Activated CD4-positive, alpha-beta memory T cell treated with anti-CD3 and anti-CD28 coated beads for 36 hours (primary cell): Measurements from ENCODE around the gene OIP5. TPM values are rescaled to one million over a fixed set of nuclear protein-coding genes. Genes with fewer than 3 reads are reported as not detected.
"Not testable (repeated sequence)": the region's sequence is repeated elsewhere in the genome, so short reads cannot be mapped to it uniquely, and the experiment has no call there.

ENCODE experiments used
- CTCF ChIA-PET: fragments of 350-600 bp; sonication (Branson Sonifier 250); formaldehyde crosslinking; loops from one replicate; lab custom pipeline; 2021; ENCODE audit warnings: antibody characterized with exemption, inconsistent platforms; lab: Charles Lee
- POLR2A ChIA-PET: fragments of 350-600 bp; sonication (Branson Sonifier 250); formaldehyde crosslinking; loops from one replicate; lab custom pipeline; 2021; ENCODE audit warnings: antibody characterized with exemption; lab: Charles Lee
- DNase-seq: peaks from one replicate; pipeline ENCODE4 v3.0.0-alpha.2; 2020
- H3K27ac Mint-ChIP-seq: one replicate; pipeline ENCODE4 v1.8.0; 2021; ENCODE audit warnings: mixed read lengths
- H3K27me3 Mint-ChIP-seq: one replicate; pipeline ENCODE4 v1.8.0; 2021; ENCODE audit warnings: mixed read lengths
- H3K36me3 Mint-ChIP-seq: one replicate; pipeline ENCODE4 v1.8.0; 2021; ENCODE audit warnings: mixed read lengths
- H3K4me1 Mint-ChIP-seq: one replicate; pipeline ENCODE4 v1.8.0; 2021; ENCODE audit warnings: low read depth, mixed read lengths
- H3K4me3 Mint-ChIP-seq: one replicate; pipeline ENCODE4 v1.8.0; 2021; ENCODE audit warnings: mild to moderate bottlenecking, mixed read lengths
- H3K9me3 Mint-ChIP-seq: one replicate; pipeline ENCODE4 v1.8.0; 2021; ENCODE audit warnings: mixed read lengths
- intact Hi-C: fragments of 100-400 bp; cut with micrococcal nuclease; formaldehyde crosslinking; loops from one replicate; pipeline ENCODE4 v1.15.1; 2023
- total RNA-seq, 2 experiments: library from RNA; stranded (reverse); gene quantifications; one replicate each; pipeline ENCODE4 v1.2.3, GENCODE V29; 2021

The OIP5 gene
- total RNA-seq, 2 experiments from 2014 or later = 11.1 to 13.0 TPM

GRCh38 chr15:41301139-41301538 is 31.3 kb downstream of the OIP5 start:
- POLR2A ChIA-PET, H3K27ac Mint-ChIP-seq, H3K9me3 Mint-ChIP-seq, H3K27me3 Mint-ChIP-seq, H3K4me3 Mint-ChIP-seq, CTCF ChIA-PET, intact Hi-C loops, DNase-seq: not testable (repeated sequence)
- Mint-ChIP-seq H3K36me3 (peaks cover 22% of the 10 kb centered on the region), H3K4me1 (peaks cover 11% of the 10 kb centered on the region)

- POLR2A ChIA-PET = no interaction called here
- CTCF ChIA-PET = no interaction called here
- H3K4me1 Mint-ChIP-seq = peaks cover 19% of the 10 kb centered on the region
- no peaks in the 10 kb centered on the region for H3K9me3 Mint-ChIP-seq
- peaks cover 28% of the 10 kb centered on the region for H3K36me3 Mint-ChIP-seq
- DNase-seq = no peak
- intact Hi-C loops = no loop called here
- no peaks in the 10 kb centered on the region for H3K27me3 Mint-ChIP-seq
- H3K4me3 Mint-ChIP-seq = no peak overlapping the region
- no peak overlapping the region for H3K27ac Mint-ChIP-seq
Observed at GRCh38 chr15:41292521-41292920, 39.9 kb downstream of the OIP5 start.

- Mint-ChIP-seq H3K9me3 (no peaks in the 10 kb centered on the region), H3K27ac (peak overlapping the region; percentile 23), H3K36me3 (peaks cover 42% of the 10 kb centered on the region), H3K27me3 (no peaks in the 10 kb centered on the region), H3K4me3 (no peak overlapping the region), H3K4me1 (peaks cover 32% of the 10 kb centered on the region)
- ChIA-PET POLR2A (interaction anchor here (0.5 kb wide), 1 partner anchor 191 kb away, joined by 6 read pairs; no protein-coding TSS in a partner anchor), CTCF (interaction anchor here (0.6 to 1.2 kb wide), 3 partner anchors 40 to 49 kb away, joined by 3 to 6 read pairs (median 3); partner anchors contain the start of genes NUSAP1 and OIP5)
- intact Hi-C loops = no loop called here
- no peak for DNase-seq
Observed at GRCh38 chr15:41291065-41291631, 41.2 kb downstream of the OIP5 start.

- intact Hi-C loops = no loop called here
- CTCF ChIA-PET = interaction anchor here (1.2 kb wide), 1 partner anchor 41 kb away, joined by 3 read pairs; no protein-coding TSS in a partner anchor
- peaks cover 47% of the 10 kb centered on the region for H3K36me3 Mint-ChIP-seq
- peaks cover 43% of the 10 kb centered on the region for H3K4me1 Mint-ChIP-seq
- DNase-seq = no peak
- no peaks in the 10 kb centered on the region for H3K9me3 Mint-ChIP-seq
- no peaks in the 10 kb centered on the region for H3K27me3 Mint-ChIP-seq
- no peak overlapping the region for H3K4me3 Mint-ChIP-seq
- no peak overlapping the region for H3K27ac Mint-ChIP-seq
- POLR2A ChIA-PET = no interaction called here
Observed at GRCh38 chr15:41289953-41290352, 42.4 kb downstream of the OIP5 start.

- no peak for DNase-seq
- CTCF ChIA-PET = interaction anchor here (1.3 kb wide), 1 partner anchor 21 kb away, joined by 3 read pairs; no protein-coding TSS in a partner anchor
- Mint-ChIP-seq H3K4me1 (peaks cover 45% of the 10 kb centered on the region), H3K27me3 (peaks cover 2% of the 10 kb centered on the region), H3K27ac (peak overlapping the region; percentile 40), H3K36me3 (peaks cover 51% of the 10 kb centered on the region), H3K9me3 (no peaks in the 10 kb centered on the region), H3K4me3 (no peak overlapping the region)
- POLR2A ChIA-PET = no interaction called here
- intact Hi-C loops = no loop called here
Observed at GRCh38 chr15:41288464-41288863, 43.9 kb downstream of the OIP5 start.

- POLR2A ChIA-PET = interaction anchor here (1.8 kb wide), 1 partner anchor 46 kb away, joined by 9 read pairs; the partner anchor contains the start of genes NUSAP1 and OIP5
Observed at GRCh38 chr15:41286665-41287333, 45.6 kb downstream of the OIP5 start.

GRCh38 chr15:41285285-41285684 is 47.1 kb downstream of the OIP5 start:
- Mint-ChIP-seq H3K27ac (peak overlapping the region; percentile 92), H3K36me3 (peaks cover 45% of the 10 kb centered on the region), H3K27me3 (peaks cover 2% of the 10 kb centered on the region), H3K4me1 (peaks cover 51% of the 10 kb centered on the region), H3K9me3 (no peaks in the 10 kb centered on the region), H3K4me3 (peak overlapping the region; percentile 98)
- intact Hi-C loops = loop anchor here (2.0 kb wide), 1 partner anchor 118 kb away; the partner anchor contains the start of gene NDUFAF1
- CTCF ChIA-PET = interaction anchor here (1.0 kb wide), 2 partner anchors 356 to 391 kb away, joined by 3 read pairs; partner anchors contain the start of genes DLL4 and VPS18
- peak; percentile 21 for DNase-seq
- POLR2A ChIA-PET = interaction anchor here (1.8 kb wide), 1 partner anchor 47 kb away, joined by 9 read pairs; the partner anchor contains the start of genes NUSAP1 and OIP5

More at GRCh38 chr15:41286665-41287333, 45.6 kb downstream of the OIP5 start:
- H3K4me3 Mint-ChIP-seq = no peak overlapping the region
- intact Hi-C loops = loop anchor here (2.0 kb wide), 1 partner anchor 334 kb away; the partner anchor contains the start of gene CHAC1
- no peak for DNase-seq
- peaks cover 49% of the 10 kb centered on the region for H3K36me3 Mint-ChIP-seq
- H3K27ac Mint-ChIP-seq = peak overlapping the region; percentile 49
- H3K27me3 Mint-ChIP-seq = peaks cover 2% of the 10 kb centered on the region
- CTCF ChIA-PET = interaction anchor here (1.3 kb wide), 1 partner anchor 46 kb away, joined by 4 read pairs; the partner anchor contains the start of genes NUSAP1 and OIP5
- H3K9me3 Mint-ChIP-seq = no peaks in the 10 kb centered on the region
- peaks cover 56% of the 10 kb centered on the region for H3K4me1 Mint-ChIP-seq

GRCh38 chr15:41284427-41285177 is 47.8 kb downstream of the OIP5 start:
- H3K27ac Mint-ChIP-seq = peak overlapping the region; percentile 92
- peak overlapping the region; percentile 98 for H3K4me3 Mint-ChIP-seq
- peaks cover 46% of the 10 kb centered on the region for H3K36me3 Mint-ChIP-seq
- H3K27me3 Mint-ChIP-seq = peaks cover 2% of the 10 kb centered on the region
- peaks cover 51% of the 10 kb centered on the region for H3K4me1 Mint-ChIP-seq
- no peak for DNase-seq
- ChIA-PET CTCF (interaction anchor here (1.0 to 1.6 kb wide), 3 partner anchors 356 to 427 kb away, joined by 3 read pairs; partner anchors contain the start of genes DLL4 and VPS18), POLR2A (interaction anchor here (1.2 to 1.8 kb wide), 4 partner anchors 19 to 54 kb away, joined by 3 to 13 read pairs (median 8); partner anchors contain the start of genes CHP1, EXD1, NUSAP1 and OIP5)
- intact Hi-C loops = loop anchor here (2.0 to 5.0 kb wide), 2 partner anchors 118 to 717 kb away; partner anchors contain the start of genes CCDC32, NDUFAF1 and RPUSD2
- H3K9me3 Mint-ChIP-seq = no peaks in the 10 kb centered on the region

- ChIA-PET CTCF (interaction anchor here (0.8 to 1.6 kb wide), 2 partner anchors 53 to 426 kb away, joined by 3 read pairs; partner anchors contain the start of gene CHP1), POLR2A (interaction anchor here (0.7 to 1.8 kb wide), 4 partner anchors 19 to 376 kb away, joined by 3 to 13 read pairs (median 4); partner anchors contain the start of genes CHP1, EXD1, MGA and NUSAP1)
- Mint-ChIP-seq H3K27ac (peak overlapping the region; percentile 92), H3K36me3 (peaks cover 51% of the 10 kb centered on the region), H3K9me3 (no peaks in the 10 kb centered on the region), H3K4me1 (peaks cover 51% of the 10 kb centered on the region), H3K4me3 (peak overlapping the region; percentile 98), H3K27me3 (peaks cover 2% of the 10 kb centered on the region)
- intact Hi-C loops = loop anchor here (1.0 to 5.0 kb wide), 6 partner anchors 48 to 717 kb away; partner anchors contain the start of genes CCDC32, CHP1, DNAJC17 and EXD1
- DNase-seq = peak; percentile 98
Observed at GRCh38 chr15:41283653-41284426, 48.6 kb downstream of the OIP5 start.

GRCh38 chr15:41282980-41283652 is 49.3 kb downstream of the OIP5 start:
- Mint-ChIP-seq H3K27ac (peak overlapping the region; percentile 92), H3K36me3 (peaks cover 44% of the 10 kb centered on the region), H3K4me3 (peak overlapping the region; percentile 98), H3K4me1 (peaks cover 44% of the 10 kb centered on the region)
- CTCF ChIA-PET = interaction anchor here (0.8 to 1.7 kb wide), 3 partner anchors 52 to 425 kb away, joined by 3 to 4 read pairs (median 3); partner anchors contain the start of genes CHP1 and EXD1
- not testable (repeated sequence) for H3K27me3 Mint-ChIP-seq, H3K9me3 Mint-ChIP-seq, DNase-seq
- intact Hi-C loops = loop anchor here (1.0 to 5.0 kb wide), 5 partner anchors 49 to 716 kb away; partner anchors contain the start of genes CCDC32, CHP1, DNAJC17 and EXD1
- POLR2A ChIA-PET = interaction anchor here (0.7 to 1.8 kb wide), 4 partner anchors 20 to 377 kb away, joined by 3 to 13 read pairs (median 4); partner anchors contain the start of genes CHP1, EXD1, MGA and NUSAP1
